Measurements from ENCODE around the gene DENND2A. TPM values are rescaled to one million over a fixed set of nuclear protein-coding genes. Genes with fewer than 3 reads are reported as not detected.

The DENND2A gene
- total and polyA plus RNA-seq, 2 of the 4 experiments (the other 2 are of a cell fraction): 7.5 to 10.3 TPM

GRCh38 chr7:140495514-140496097 lies 145.0 kb downstream of the DENND2A start:
- H2BK5ac ChIP-seq (ENCODE audit: low read depth, low read length, poor library complexity, severe bottlenecking): no peak overlapping the region
- no peak overlapping the region for H3K9ac ChIP-seq (ENCODE audit: low read depth, low read length)
- CTCF ChIA-PET: no interaction called here
- no peak overlapping the region for H3K4me3 ChIP-seq (ENCODE audit: insufficient read depth, low read depth, low read length)
- 76% methylated on average over 6 of the region's 9 CpGs; no CpG with 5 or more reads in 1 of the 2 experiments for WGBS, 2 experiments (ENCODE audit: extremely low coverage in 2 of 2, insufficient read length in 1 of 2)
- H3K79me1 ChIP-seq (ENCODE audit: low read depth in 1 of 2, low read length in 2 of 2): no peaks in the 10 kb centered on the region
- H2AK5ac ChIP-seq (ENCODE audit: low read depth, low read length): no peak overlapping the region
- no peak overlapping the region for H3K27ac ChIP-seq (ENCODE audit: insufficient read depth, low read length)
- H4K20me1 ChIP-seq (ENCODE audit: insufficient read depth, low read length): no peaks in the 10 kb centered on the region
- H4K8ac ChIP-seq (ENCODE audit: low read depth in 2 of 2, low read length in 2 of 2): no peak overlapping the region
- TF ChIP-seq NFE2L2 (IDR thresholded peaks at IDR 0.05; ENCODE audit: low read depth, low read length): no peak
- no peak for TF ChIP-seq RFX5 (IDR thresholded peaks at IDR 0.05; ENCODE audit: low read depth, low read length)
- no peak for TF ChIP-seq FOS (IDR thresholded peaks at IDR 0.05; ENCODE audit: low read depth, low read length)
- TF ChIP-seq CTCF (conservative IDR thresholded peaks at IDR 0.05; ENCODE audit: low read depth, low read length): no peak
- no peak for TF ChIP-seq RCOR1 (IDR thresholded peaks at IDR 0.05; ENCODE audit: insufficient replicate concordance, low read length)
- no peak for TF ChIP-seq SMC3 (IDR thresholded peaks at IDR 0.05; ENCODE audit: low read depth, low read length)
- TF ChIP-seq CEBPB (IDR thresholded peaks at IDR 0.05; ENCODE audit: low read depth, low read length): no peak
- no peak for TF ChIP-seq POLR2A (IDR thresholded peaks at IDR 0.05; ENCODE audit: low read depth, low read length)
- H3K9me3 ChIP-seq (ENCODE audit: control insufficient read depth, insufficient read depth, low read length): no peaks in the 10 kb centered on the region
- H3K18ac ChIP-seq (ENCODE audit: low read depth, low read length): no peak overlapping the region
- H3K9me1 ChIP-seq (ENCODE audit: insufficient read depth, low read length): no peaks in the 10 kb centered on the region
- H4K91ac ChIP-seq (ENCODE audit: insufficient read depth, low read depth, low read length): no peak overlapping the region
- dilution Hi-C loops (cut with HindIII; ENCODE audit: low sequenced_read_pairs, unreplicated experiment) (no loop called here), in situ Hi-C loops (cut with MboI; ENCODE audit: low sequenced_read_pairs) (no loop called here), intact Hi-C loops (cut with micrococcal nuclease) (no loop called here)
- POLR2A ChIA-PET (ENCODE audit: unreplicated experiment): no interaction called here
- no peaks in the 10 kb centered on the region for H3K4me1 ChIP-seq (ENCODE audit: control insufficient read depth, insufficient read depth, low read length)
- BruUV-seq (replicated peaks): no TSS peak
- ATAC-seq (ENCODE audit: low read depth) (no peak), DNase-seq (no peak)
- no peak overlapping the region for H2BK20ac ChIP-seq (ENCODE audit: low read depth, low read length)
- no peak overlapping the region for H3K4ac ChIP-seq (ENCODE audit: low read depth, low read length)
- H3K56ac ChIP-seq (ENCODE audit: extremely low read depth, insufficient read depth, low read length): no peak overlapping the region
- H2AFZ ChIP-seq (replicated peaks; ENCODE audit: low read length, poor library complexity): no peak overlapping the region
- no peak overlapping the region for H3K14ac ChIP-seq (replicated peaks; ENCODE audit: low read depth, low read length)
- no peak overlapping the region for H2BK120ac ChIP-seq (ENCODE audit: low read depth, low read length)
- no peak overlapping the region for H2AK9ac ChIP-seq (replicated peaks; ENCODE audit: low read depth, low read length, poor library complexity)
- no peak overlapping the region for H4K5ac ChIP-seq (ENCODE audit: low read depth, low read length)
- H2BK15ac ChIP-seq (ENCODE audit: low read depth, low read length): no peak overlapping the region
- no peak overlapping the region for H3K23ac ChIP-seq (ENCODE audit: low read depth, low read length)
- no peak overlapping the region for H3K4me2 ChIP-seq (ENCODE audit: low read depth, low read length)
- H3K27me3 ChIP-seq (ENCODE audit: control insufficient read depth, insufficient read depth, low read length): no peaks in the 10 kb centered on the region
- no peaks in the 10 kb centered on the region for H3K36me3 ChIP-seq (ENCODE audit: control insufficient read depth, insufficient read depth, low read length)

All from IMR-90 (cell line).